ENCODE data around the gene CACNA1B.
"Not testable (repeated sequence)": the region's sequence is repeated elsewhere in the genome, so short reads cannot be mapped to it uniquely, and the experiment has no call there.

CACNA1B gene

DNA sequence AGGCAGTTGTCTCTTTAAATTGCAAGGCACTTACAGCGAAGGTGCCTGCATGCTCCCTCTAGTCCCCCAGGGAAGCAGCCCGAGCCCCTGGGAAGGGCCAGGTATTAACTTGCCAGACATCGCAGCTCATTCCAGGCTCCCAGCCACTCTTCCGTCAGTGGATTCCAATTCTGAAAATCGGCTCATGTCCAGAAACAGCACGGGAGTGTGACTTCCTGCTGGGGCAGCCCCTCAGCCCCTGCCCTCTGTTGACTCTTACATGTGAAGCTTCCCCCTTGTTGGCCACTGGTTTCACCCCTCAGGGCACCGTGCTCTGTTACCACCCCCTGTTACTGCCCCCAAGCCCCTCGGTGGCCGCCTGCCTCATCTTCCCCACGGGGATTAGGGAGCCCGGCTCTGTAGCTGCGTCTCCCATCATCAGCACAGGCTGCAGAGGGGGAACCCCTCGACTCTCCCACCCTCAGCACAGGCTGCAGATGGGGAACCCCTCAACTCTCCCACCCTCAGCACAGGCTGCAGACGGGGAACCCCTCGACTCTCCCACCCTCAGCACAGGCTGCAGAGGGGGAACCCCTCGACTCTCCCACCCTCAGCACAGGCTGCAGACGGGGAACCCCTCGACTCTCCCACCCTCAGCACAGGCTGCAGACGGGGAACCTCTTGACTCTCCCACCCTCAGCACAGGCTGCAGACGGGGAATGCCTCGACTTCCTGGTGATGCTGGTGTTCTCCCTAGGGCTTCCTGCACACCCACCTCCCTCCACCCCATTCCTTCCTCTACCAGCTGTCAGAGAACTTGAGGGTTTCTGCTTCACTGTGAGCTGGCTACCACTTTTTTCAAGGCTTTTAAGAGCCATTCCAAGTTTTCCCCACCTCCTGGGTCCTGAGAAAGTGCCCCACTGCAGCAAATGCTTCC is 11.1 kb upstream of the CACNA1B start:
- no peak for DNase-seq (ENCODE audit: low read depth)

DNA sequence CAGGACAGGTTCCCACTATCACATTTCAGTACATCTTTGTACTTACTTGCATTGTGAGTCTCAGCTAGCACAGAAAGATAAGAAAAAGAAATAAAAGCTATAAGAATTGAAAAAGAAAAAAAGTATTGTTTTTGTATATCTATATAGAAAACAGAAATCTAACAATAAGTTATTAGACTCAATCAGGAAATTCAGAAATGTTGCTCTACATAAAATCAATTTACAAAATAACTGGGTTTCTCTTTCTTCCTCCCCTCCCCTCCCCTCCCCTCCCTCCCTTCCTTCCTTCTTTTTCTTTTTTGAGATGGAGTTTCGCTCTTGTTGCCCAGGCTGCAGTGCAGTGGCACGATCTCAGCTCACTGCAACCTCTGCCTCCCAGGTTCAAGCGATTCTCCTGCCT is 7.2 kb upstream of the CACNA1B start:
- no peak for DNase-seq (ENCODE audit: low read depth)

- DNase-seq (ENCODE audit: low read depth), result no peak
Measured at GRCh38 chr9:137872296-137872695, 5.3 kb upstream of the CACNA1B start.

- no peak for DNase-seq (ENCODE audit: low read depth)
Measured at GRCh38 chr9:137873408-137873807, 4.2 kb upstream of the CACNA1B start.

- no peak for DNase-seq (ENCODE audit: low read depth)
Measured at GRCh38 chr9:137873858-137874362, 3.7 kb upstream of the CACNA1B start.

GRCh38 chr9:137875354-137875753 is 2.2 kb upstream of the CACNA1B start:
- no peak for DNase-seq (ENCODE audit: low read depth)

GRCh38 chr9:137875846-137876245 is 1.7 kb upstream of the CACNA1B start:
- no peak for DNase-seq (ENCODE audit: low read depth)

DNA sequence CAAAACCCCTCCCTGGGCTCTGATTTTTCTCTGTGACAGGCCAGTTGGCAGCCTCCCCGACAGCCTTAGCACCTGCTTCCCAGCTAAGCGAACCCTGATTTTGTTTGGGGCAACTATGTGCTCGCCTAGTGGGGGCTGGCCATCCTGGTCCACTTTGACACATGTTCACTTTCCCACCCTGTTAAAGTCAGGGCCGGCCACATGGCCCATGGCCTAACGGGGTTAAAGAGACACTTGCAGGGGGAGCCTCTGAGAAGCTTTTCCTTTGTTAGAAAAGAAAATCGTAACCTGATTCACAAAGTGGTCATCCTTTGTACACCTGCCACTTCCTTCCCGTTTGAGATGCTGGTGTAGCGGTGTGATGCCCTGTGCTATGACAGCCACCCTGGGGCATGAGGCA is 1.3 kb upstream of the CACNA1B start:
- no peak for DNase-seq (ENCODE audit: low read depth)

- no peak for DNase-seq (ENCODE audit: low read depth)
Measured at GRCh38 chr9:137876781-137877386, 698 bp upstream of the CACNA1B start.

DNA sequence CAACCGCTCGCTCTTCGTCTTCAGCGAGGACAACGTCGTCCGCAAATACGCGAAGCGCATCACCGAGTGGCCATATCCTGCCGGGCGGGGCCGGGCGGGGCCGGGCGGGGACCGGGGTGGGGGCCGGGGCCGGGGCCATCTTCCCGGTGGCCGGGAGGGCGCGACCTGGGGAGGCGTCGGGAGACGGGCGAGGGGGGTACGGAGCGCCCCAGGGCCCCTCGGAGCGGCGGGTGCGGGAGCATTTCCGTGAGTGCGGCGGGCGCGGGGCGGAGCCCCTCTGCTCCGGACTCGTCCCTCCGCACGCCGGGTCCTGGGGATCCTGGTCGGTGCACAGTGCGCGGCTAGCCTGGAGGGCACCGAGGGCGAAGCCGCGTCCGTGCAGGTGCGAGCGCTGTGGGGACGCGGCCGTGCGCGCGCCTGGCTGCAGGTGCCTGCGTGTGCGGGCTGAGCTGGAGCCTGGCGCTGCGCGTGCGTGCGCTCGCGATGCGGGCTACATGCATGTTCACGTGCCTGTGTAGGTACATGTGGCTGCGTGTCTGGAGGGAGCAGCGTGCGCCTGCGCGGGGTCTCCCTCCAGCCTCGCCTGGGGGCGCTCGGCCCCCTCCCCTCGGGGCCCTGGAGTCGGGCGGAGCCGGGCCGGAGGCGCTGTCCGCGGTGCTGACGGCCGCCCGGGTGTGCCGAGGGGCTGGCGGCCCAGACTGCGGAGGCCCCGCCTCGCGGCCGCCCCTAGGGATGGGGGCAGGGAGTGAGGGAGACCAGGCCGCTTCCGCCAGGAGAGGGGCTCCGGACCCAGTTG is 762 bp downstream of the CACNA1B start:
- DNase-seq (ENCODE audit: low read depth), result no peak

GRCh38 chr9:137879052-137879451 is 1.5 kb downstream of the CACNA1B start:
- DNase-seq (ENCODE audit: low read depth), result no peak

DNA sequence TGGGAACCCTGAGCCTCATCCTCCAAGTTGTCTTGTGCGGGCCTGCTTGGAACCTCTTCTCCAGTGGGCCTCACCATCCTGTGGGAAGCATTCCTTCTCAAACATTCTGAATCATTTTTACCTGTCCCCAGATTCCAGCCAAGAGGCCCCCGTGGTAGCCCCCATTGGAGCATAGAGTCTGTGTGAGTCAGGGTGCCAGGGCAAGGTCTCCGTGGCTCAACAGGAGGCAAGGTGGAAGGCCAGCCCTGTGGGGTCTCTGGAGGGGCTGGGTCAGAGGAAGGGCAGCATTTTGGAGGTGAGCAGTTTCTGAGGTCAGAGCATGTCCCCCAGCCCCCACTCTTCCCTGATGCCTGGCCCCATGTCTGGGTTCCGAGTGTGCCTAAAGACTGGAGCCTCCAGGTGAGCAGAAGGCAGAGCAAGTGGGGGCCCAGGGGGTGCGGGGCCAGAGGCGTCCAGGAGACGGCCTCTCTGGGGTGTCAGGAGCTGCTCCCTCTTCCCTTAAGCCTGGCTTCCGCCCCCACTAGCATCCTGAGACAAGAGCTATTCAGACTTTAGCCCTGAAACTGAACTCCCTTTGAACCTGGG is 2.1 kb downstream of the CACNA1B start:
- DNase-seq (ENCODE audit: low read depth), result no peak

GRCh38 chr9:137880160-137880975 is 2.8 kb downstream of the CACNA1B start:
- DNase-seq (ENCODE audit: low read depth), result no peak

DNA sequence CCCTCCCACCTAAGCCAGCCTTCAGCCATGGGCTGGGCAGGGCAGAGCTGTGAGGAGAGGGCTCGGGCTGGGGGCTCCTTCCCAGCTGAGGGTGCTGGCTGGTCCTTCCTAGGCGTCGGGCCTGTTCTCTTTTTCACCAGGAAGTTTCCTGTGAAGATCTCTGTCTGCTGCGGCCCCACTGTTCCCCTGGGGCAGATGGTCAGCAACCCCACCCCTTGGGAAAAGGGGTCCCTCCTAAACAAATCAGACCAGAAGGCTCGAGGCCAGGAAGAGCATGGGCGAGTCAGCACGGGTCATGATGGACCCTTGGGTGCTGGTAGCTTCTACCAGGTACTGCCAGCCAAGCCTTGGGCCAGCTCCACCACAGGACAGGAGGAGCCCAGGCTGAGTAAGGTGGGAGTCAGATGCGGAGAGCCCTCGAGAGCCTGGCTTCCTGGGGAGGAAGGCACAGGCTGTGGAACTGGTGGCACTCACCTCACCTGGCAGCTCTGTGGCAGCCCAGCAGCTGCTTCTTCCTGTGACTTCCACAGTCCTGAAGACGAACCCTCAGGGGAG is 3.5 kb downstream of the CACNA1B start:
- no peak for DNase-seq (ENCODE audit: low read depth)

DNA sequence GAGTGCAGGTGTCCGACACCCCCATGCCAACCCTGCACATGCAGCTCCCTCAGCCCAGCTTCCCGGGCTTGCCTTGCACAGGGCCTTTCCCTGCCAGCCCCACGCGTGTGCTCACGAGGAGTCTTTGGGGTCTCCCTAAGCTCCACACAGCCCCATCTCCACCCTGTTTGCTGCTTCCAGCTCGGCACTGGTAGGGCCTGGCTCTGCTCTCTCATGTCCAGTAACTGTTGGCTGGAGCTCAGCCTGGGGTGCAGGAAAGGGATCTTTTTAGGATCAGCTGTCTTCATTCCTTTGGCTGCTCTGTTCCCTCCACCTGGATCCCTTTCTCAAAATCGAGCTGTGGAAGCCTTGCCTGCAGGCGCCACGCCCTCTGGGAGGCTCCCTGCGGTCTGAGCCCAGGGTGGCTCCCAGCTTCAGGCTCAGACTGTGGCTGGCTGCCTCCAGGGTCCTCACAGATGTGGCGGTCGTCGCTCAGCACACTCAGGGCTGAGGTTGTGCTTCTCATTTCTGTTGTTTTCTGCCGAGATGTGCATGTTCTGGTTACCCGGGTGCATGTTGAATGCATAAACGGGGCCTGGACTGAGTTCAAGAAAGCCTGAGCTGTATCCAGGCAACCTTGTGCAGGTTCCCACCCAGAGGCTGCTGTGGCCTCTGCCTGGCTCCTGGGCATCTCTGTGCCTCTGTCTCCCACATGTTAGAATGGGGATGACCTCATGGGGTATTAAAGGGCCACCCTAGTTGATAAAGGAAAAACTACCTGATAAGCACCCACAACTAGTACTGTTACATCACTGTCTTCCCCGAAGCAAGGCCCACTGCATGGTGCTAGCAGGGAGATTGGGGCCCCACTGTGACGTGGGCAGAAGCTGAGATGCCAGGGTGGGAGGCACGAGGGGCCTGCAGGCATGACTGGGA is 4.3 kb downstream of the CACNA1B start:
- DNase-seq (ENCODE audit: low read depth), result no peak

DNA sequence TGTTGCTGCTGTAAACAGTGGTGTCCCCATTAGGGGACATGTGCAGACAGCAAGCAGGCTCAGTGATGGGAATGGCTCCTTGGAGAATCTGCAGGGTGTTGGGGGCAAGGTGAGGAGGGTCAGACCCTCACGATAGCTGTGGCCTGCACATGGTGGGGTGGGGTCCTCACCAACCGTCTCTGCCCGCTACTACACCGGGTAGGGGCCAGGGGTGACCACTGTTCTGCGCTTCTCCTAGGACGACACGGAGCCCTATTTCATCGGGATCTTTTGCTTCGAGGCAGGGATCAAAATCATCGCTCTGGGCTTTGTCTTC is 4.9 kb downstream of the CACNA1B start:
- DNase-seq (ENCODE audit: low read depth), result no peak

DNA sequence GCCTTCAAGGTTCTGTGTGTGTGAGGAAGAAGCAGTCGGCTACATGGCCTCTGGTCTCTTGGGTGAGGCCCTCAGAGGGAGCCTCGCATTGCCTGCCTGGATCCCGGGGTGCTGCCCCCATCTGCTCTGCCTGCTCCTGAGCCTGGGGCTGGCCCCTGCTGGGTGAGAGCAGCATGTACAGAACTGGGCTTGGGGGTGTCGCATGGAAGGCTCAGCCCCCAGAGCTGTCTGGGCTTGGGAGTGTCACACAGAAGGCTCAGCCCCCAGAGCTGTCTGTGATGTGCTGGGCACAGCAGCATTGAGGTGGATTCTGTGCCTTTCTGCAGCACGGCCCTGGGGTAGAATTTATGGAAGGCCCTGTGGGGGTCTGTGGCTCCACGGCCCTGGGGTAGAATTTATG is 6.4 kb downstream of the CACNA1B start:
- not testable (repeated sequence) for DNase-seq (ENCODE audit: low read depth)

DNA sequence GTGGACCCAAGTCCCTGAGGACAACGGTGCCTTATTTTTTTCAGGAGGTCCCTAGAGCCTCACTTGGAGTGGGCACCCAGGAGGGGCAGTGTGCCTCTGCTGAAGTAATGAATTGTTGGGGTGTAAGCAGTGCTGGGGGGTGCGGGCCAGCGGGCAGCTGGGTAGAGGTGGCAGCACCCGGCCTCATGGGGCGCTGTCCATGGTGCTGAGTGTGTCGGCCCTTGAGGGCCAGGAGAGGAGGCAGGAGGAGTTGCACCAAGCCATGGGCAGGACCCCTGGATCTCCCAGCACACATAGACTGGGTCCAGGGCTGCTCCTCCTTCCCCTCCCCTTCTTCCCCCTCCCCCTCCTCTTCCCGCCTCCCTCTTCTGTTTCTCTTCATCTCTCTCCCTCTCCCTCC is 7.0 kb downstream of the CACNA1B start:
- DNase-seq (ENCODE audit: low read depth), result not testable (repeated sequence)

- DNase-seq (ENCODE audit: low read depth), result not testable (repeated sequence)
Measured at GRCh38 chr9:137885121-137885520, 7.5 kb downstream of the CACNA1B start.

GRCh38 chr9:137888621-137889020 is 11.0 kb downstream of the CACNA1B start:
- DNase-seq (ENCODE audit: low read depth), result not testable (repeated sequence)

Data from GM04503 (cell line).